NCI-H1436 treated with DMSO at 0.1 percent for 48 hours (cell line): ENCODE results near the gene GRIK4.
A peak's percentile ranks its signal among the peaks of the same experiment; 100 is the strongest.

Experiments used
- DNase-seq: peaks from one replicate; lab custom pipeline; 2025; lab: John Stamatoyannopoulos, UW

The GRIK4 gene

DNA sequence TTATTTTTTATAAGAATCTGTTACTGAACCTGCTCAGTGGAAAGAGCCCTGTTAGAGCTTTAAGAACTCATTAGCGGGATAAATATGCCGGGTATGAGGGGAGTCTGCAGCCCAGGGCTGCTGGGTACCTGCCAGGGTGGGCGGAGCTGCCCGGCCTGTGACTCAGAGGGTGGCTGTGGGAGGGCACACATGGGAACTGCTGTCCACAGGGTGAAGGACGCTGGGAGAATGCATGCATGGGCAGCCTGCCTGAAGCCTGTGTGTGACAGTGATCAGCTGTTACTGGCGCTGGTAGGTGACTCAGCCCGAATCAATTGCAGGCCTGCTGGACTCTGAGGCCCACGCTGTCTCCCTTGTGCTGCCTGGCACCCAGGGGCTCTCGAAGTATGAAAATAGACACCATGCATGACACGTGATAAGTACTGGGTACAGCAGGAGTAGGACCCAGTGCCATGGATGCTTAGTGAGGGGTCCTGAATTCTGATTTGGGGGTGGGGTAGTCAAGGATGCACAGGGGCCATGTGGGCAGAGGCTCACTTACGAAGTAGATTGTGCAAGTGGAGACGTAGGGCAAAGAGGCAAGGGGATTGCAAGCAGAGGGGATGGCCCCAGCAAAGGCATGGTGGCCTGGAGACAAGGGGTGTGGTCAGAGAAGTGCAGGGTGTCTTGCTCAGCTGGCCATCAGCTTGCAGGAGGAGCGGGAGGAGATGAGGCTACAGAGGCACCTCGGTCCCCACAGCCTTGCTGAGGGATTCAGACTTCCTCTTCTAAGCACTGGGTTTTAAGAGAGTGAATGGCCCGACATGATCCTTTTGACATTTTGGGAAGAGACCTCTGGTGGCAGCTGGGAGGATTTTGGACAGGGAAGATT, 36.5 kb downstream of the GRIK4 start:
- peak; percentile 49 for DNase-seq

DNA sequence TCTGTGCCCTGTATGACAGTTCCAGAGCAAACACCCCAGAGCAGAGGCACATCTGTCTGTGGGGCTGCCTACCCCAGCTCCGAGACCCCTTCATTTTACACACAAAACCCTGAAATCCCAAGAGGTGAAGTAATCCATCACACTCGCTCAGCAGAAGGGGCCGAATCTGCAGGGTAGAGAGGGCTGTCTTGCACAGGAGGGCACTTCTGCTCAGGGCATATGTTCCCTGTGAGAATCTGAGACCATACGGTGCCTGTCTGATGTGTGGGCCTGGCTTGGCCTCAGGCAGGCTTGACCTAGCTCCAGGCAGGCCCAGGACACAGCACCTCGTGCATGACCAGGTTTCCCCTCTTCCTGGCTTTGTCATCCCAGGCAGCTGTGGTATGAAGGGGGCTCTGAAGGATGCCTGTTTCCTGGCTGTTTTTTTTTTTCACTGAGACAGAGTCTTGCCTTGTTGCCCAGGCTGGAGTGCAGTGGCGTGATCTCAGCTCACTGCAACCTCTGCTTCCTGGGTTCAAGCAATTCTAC, 37.2 kb downstream of the GRIK4 start:
- DNase-seq, result no peak

DNA sequence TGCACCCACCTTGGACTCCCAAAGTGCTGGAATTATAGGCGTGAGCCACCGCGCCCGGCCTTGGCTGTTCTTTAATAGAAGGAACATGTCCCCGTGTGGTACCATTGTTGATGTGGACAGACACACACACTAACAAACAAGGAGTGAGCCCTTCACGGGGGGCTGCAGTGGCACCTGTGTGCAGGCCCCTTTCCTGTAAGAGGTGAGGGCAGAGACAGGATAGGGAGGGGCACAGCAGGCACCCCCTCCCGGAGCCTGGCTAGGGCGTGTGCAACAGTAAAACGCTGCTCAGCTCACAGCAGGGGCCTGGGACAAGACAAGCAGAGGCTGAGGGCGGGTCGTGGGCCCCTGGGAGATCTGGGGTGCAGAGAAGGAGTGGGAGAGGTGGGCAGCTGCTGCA, 37.8 kb downstream of the GRIK4 start:
- no peak for DNase-seq

DNA sequence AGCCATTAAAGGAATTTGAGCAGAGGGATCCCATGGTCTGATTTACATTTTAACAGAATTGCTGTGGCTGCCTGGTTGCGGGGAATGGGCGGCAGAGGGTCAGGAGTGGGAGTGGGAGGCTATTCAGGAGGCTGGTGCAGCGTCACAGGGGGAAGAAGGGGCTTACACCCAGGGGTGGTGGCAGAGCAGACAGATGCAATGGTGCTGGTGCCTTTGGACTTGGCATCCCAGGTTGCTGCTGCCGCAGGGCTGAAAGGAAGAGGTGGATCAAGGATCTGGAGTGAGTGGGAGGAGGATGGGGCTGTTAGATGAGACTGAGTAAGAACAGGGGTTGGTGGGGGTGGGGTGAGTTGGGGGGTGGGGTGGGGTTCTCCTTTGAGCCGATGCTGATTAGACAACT, 38.5 kb downstream of the GRIK4 start:
- no peak for DNase-seq

DNA sequence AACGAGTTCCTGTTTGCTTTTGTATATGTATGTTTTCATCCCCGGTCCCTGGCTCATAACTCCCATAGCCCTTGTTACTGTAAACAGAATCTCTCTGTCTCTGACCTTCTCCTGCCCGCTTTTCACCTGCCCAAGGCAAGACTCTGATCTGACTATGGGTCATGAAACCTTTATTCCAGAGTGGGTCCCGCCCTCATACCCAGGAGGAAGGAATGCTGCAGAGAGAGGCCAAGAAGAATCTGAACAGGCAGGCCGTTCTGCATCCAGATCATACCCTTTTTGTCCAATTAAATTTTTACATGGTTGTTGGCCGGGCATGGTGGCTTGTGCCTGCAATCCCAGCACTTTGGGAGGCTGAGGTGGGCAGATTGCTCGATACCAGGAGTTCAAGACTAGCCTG, 39.6 kb downstream of the GRIK4 start:
- DNase-seq, result no peak

DNA sequence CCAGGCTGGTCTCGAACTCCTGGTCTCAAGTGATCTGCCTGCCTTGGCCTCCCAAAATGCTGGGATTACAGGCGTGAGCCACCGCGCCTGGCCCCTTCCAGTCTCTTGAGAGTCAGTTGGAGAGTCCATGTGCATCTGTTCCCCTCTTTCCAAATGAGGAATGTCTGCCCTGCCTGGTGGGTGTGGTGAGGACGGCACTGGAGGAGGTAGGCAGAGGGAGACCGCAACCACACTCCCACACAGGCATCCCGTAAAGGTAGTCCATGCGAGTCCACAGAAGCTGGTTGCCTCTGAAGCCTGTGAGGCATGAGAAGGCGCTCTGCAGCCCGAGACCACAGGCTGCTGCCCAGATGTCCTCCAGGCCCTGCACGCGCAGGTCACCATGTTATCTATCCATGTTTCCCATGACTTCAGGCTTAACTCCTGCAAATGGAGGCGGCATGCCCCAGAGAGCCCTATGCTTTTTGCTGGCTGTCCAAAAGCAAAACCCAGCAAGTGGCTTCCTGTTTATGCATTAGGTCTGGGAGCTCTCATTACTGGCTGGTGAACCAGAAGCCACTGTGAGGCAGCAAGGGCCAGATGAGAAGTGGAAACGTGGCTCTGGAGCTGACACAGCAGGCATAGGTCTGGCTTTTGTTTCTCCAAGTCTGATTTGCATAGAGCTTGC, 43.4 kb downstream of the GRIK4 start:
- no peak for DNase-seq

DNA sequence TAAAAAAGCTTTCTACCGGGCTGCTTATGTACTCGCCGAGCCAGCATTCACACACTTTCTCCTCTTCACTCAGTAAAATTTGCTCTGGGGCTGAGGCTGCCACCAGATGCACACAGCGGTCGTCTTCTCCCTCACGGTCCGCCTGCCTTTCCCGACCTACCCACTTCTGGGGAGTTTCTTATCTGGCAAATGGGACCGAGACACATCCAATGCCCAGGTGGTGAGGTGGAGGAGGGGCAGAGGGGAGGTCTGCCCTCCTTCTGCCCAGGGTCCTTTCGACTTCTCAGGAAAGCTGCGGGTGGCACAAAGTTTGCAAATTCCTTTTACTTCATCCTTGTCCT, 43.9 kb downstream of the GRIK4 start:
- DNase-seq, result no peak

DNA sequence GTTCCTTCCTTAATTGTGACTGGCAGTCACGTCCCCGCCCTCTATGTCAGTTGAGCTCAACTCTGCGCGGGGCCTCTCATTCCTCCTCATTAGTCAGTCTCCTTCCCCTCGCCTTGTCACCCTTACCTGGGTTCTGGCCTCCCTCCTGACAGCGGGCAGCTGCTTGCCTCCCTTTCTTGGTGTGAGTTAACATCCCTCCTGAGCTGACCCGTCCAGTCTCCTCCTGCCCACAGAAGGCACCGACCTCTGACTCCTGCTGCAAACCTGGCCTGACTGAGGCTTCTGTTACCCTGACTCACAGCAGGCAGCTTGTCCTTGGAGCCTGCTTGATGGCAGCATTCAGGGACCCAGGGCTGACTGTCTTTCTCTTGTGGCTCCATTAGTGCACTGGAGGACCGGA, 45.2 kb downstream of the GRIK4 start:
- no peak for DNase-seq

DNA sequence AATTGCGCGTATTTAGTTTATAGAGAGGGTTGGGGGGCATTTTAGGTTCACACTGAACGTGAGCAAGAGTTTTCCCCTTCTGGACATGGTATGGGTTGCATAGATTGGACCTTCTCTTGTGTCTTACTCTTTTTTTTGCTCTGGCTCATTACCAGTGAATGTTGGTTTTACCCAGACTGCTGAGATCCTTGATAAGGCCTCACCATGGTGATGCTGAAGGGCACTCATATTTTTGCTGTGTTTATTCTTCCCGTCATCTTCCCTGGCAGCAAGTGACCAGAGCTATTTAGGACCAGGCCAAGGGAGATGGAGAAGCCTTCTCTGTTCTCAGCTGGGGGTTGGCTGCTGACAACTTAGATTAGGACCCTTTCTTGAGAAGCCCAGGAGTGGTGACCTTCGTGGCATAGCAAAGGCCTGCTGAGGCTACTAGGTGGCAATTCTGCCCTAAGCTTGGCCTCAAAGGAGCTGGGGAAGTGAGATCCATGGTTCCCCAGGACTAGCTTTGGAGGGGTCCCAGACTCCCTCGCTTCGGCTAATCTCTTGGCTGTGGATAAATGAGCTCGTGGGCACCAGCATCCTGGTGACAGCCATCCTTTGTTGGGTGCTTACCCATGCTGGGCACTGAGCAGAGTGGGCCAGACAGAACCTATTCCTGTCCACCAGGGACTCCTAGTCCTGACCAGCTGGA, 47.3 kb downstream of the GRIK4 start:
- DNase-seq, result no peak

DNA sequence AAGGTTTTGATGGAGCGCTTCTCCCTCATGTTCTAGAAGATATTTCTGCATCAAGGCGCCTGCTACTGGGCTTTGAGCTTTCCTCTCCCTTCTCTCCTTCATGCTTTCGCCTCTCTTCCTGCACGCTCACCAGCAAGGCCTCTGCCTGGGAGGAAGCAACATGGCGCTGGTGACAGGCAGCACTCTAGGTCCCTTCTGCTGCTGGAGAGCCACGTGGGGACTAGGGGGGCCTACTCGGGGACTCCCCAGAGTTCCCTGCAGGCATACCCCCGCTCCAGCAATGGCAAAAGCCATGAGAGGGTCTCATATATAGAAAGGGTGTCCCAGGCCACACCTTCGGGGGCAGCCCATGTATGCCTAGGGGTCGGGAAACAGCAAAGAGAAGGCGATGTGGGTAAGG, 49.7 kb downstream of the GRIK4 start:
- no peak for DNase-seq

DNA sequence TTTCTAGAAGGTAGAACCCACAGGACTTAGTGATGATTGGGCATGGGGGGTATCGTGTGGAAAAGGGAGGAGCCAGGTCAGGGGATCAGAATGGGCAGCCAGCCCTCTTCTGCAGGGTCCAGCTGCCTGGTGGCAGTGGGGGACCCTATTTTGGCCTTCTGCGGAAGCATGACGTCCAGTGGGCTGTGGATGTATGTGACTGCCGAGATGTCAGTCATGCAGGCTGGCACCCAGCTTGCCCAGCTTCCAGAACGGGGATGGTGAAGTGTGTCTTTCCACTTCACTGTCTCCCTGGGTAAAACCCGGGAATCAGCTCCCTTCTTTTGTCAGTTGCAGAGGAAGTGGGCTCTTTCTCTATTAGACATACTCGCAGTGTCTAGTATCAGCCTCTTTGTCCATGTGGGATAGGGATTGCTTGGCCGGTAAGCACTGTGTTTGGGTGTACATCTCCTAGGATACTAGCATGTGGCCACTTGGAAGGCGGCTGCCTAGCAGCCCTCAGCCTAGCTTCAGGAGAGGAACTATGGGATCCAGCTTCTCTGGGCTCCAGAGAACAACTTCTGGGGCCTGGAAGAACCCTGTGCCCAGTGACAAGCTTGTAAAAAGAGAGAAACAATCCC, 51.4 kb downstream of the GRIK4 start:
- no peak for DNase-seq

DNA sequence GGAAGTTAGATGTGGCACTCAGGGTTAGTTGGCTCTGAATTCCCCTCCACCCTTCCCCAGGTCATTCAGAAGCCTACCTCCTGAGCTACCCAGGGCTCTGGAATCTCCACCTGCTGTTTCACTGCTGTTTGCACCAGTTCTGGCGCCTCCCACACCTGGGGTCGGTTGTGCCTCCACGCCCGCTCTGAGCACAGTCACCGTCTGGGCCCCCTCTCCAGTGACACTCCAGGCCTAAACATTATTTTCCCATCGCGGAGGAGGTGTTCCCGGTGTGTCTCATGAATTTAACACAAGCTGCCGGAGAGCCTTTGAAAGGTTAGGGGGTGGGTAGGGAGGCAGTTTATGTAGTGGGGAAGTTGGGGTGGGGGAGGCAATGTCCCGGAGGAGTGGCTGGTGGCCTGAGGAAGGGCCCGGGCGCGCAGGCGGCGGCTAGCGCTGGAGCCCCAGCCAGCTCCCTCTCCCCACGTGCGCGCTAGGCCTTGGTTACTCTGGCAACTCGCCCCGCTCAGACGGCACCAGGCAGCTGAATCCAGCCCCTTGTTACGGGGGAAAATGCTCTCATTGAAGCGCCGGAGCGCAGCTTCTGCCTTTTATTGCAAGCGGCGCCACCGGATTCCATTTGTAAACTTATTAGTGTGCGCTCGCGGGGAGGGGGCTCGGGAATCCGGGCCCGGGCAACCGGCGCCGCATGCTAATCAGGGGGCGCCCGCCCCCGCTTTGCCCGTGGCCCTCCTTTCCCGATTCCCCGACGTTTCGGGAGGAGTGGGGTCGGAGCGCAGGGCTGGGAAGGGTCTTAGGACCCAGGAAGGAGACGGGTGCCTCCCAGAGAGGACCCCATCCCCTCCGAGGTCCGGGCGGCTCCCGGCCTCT, 52.4 kb downstream of the GRIK4 start:
- DNase-seq, result no peak

DNA sequence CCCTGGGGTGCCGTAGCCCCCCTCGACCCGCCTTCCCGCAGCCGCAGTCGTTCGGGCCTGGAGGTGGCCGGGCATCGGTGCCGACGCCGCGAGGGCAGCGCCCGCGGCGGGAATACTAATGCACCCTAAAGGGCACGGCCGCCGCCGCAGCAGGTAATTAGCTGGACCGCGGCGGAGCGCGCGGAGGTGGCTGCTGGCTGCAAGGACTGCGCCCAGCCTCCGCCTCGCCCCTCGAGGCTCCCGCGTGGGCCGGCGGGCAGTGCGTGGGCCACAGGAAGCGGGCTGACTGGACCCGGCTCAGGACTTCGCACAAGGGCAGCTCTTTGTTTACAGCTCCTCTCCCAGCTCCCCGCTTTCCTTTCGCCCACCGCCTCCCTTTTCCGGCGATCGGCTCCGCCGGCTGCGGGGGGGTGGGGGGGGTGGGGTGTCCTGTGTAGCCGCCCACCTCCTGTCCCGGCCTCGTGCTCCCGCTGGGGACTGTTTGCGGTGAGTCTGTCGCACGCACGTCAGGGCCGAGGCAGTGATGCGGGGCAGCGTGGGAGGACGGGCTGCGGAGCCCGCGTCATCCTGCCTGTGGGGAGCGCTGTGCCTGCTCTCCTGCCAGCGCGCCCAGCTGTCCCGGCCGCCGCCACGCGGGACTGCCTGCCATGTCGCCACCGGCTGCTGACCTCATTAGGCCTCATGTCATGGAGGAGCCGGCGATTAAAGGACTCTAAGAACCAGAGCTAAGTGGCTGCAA, 53.2 kb downstream of the GRIK4 start:
- DNase-seq, result no peak

DNA sequence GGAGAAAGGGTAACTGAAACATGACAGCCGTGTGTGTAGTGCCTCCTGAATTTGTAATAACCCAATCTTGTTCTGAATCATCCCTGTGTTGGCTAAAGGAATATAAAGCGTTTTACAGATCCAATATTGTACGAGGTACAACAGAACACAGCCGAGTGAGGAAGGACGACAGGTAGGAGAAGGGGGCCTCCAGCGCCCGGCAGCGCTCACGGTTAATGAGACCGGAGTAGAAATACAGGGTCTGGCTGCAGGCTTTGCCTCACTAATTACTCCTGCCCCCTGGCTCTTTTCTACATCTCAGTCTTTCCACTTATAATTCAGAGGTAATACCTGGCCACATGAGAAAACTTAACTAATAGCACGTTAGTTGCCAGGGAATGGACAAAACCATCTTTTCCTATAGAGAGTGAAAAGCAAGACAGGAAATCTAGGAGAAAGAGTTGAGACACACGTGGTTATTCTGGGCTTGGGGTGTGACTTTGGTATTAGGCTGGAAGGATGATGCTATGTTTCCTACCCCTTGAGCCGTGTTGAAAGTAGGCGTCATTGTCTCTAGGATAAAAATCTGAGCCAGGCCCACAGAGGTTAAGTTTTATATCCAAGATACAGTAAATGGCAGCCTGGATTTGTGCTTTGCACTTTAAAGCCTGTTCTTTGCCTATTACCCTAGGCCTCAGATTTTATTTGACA, 54.1 kb downstream of the GRIK4 start:
- DNase-seq, result no peak

DNA sequence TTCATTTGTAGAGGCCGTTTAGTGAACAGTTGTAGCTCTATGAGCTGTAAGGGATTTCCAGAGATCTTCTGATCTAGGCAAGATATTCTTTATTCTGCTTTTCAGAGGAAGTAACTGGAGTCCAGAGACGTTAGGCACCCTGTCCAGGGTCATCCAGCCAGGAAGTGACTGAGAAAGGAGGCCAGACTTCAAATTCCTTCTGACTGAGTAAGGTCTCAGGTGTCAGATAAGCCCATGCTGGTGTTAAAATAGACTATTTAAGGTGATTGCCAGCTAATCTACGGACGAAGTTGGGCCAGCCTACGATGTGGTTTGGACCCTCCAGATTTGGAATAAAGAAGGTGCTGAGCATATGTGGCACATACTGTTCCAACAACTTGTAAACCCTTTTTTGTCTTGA, 54.6 kb downstream of the GRIK4 start:
- no peak for DNase-seq

DNA sequence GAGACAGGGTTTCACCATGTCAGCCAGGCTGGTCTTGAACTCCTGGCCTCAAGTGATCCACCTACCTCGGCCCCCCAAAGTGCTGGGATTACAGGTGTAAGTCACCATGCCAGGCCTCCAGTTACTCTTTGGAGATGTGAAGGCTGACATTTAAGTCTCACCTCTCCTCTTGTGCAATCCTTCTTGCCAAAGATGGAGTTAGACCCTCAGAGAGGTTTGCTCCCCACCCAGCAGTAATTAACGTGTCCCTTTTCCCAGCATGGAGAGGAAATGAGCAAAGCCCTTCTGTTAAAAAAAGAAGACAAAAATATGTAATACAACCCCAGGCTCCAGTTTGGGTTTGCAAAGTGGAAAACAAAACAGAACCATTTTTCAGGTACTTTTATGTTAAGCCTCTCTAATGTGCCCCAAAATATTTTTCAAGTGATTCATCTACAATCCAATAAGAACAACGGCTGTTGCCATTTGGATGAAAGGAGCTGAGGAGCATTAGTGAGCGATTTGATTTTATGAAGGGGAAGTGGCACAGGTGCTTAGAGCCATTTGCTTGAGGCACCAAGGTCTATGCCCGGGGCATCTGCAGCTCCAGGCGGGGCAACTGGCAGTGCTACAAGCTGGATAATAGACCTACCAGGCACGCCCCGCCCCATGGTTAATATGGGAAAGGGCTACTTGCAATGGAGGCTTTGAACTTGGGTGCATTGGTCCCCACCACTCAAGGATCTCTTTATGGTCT, 57.2 kb downstream of the GRIK4 start:
- no peak for DNase-seq

DNA sequence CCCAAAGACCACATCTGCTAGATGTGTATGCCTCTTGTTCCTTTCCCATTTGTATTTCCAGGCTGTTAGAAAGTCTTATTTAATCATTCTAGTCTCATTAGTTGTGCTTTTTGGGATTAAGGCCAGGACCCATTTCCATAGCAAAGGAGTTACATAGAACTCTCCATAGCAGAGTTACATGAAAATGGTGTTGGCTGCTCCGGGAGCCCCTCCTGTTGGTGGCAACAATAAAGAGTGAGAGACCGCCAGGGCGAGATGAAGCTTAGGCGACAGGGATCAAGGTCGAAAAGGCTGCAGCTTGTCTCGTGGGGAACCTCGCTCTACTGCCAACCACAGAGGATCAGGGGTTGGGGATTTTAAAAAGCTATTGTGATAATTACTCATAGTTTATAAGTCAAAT, 58.3 kb downstream of the GRIK4 start:
- DNase-seq, result no peak

DNA sequence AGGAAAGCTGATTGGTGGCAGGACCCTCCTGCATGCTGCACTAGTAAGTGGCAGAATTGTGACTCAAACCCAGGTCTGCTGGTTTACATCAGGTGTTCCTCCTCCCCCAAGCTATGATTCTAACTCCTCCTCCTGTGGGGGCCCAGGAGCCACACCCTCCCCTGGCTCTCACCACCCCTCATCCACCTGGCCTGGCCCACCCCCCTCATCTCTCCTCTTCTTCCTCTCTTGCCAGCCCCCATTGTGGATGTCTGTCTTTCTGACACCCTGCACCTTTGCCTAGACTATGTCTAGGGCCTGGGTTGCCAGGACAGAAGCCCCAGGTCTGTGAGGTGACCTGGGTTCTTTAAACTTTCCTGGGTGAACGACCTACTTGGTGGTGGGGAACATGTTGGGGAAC, 59.9 kb downstream of the GRIK4 start:
- DNase-seq, result no peak

DNA sequence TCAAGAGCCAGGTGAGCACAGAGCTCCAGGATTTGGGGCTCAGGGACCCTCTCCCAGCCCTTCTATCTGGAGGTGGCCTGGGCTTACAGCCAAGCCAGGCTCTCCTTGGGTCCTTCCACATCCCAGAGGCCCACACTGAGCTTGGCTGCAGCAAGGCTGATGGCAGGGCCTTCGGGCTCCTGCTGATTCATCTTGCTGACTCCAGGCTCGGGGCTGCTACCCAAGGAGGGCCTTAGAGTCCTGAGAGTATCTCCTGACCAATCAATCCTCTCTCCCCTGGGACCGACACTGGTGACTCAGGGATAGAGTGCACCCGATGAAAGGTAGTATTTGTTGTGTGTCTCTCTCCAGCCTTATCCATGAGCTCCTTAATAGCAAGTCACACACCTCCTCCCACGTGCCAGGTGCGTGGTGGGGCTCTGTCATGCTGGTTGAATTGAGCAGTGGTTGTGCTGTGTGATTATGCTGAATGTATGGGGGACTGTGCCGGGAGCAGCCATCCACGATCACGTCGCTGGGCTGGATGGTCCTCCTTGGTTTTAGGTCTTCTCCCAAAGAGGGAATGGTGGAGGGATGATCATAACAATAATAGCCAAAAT, 62.3 kb downstream of the GRIK4 start:
- DNase-seq, result no peak
